GM18499 (cell line): Measurements from ENCODE around the gene RNF44.

Source experiments
- ATAC-seq: cut with Tn5 transposase; IDR thresholded peaks from one replicate; pipeline ENCODE4 v1.9.1; 2021; ENCODE audit warnings: moderate number of reproducible peaks; ENCODE audit not compliant: insufficient read depth, unreplicated experiment

Gene RNF44

DNA sequence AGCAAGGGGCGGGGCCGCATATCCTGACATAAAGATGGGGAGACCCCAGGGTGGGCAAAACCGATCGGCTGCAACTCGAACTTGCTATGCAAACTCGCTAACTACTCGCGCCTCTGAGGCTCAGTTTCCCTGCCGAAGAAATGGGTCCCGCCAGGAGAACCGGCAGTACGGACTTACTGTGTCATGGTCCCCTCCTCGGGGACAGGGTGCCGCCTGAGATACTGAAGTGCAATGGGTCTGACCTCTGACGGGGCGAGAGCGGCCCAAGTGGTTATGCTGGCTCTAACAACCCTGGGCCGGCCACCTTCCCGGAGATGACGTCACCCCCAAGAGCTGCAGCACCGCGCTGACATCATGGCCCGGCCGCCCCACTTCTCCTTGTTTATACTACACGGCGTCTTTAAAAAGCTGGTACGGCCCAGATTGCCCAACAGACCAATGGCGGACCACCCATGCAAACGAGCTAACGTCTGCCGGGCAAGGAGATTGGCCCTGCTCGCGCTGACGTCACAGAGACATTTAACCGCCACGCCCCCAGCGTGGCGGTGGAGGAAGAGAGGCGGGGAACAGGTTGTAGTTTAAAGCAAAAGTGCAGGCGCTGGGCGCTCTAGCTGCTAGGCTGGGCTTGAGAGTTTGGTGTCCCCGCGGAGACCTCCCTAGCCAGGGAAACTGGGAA lies 490 bp upstream of the RNF44 start:
- peak; percentile 49 for ATAC-seq

DNA sequence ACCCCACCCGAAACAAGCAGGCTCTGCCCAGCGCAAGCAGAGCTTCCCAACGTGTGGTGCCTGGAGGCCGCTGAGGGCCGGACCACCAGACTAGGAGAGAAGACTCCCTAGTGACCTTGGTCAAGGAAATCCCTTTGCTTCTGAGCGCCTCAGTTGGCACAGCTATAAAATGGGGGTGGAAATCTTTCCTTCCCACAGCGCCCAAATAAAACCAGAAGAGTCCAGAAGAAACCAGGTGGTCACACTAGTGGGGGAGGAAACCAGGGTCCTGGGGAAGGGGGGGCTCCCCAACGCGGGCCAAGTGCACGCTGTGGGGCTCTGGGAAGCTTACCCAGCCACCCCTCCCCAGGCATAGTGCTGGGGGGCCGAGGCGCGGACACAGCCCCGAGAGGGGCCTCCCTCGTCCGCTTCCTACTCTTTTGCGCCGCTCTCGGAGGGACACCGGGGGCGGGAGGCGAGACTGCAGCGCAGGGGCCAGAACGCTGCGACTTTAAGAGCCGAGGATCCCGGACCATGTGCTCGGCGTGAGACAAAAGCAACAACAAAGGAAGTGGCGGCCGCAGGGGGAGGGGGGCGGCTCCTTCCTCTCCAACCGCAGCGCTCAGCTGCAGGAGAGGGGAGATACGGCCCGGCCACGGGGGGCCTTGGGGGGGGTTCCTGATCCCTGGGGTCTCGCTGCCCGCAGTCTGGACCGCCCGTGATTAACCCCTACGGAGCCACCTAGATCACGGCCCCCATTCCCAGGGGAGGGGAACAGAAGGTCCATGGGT lies 885 bp downstream of the RNF44 start:
- no peak for ATAC-seq

DNA sequence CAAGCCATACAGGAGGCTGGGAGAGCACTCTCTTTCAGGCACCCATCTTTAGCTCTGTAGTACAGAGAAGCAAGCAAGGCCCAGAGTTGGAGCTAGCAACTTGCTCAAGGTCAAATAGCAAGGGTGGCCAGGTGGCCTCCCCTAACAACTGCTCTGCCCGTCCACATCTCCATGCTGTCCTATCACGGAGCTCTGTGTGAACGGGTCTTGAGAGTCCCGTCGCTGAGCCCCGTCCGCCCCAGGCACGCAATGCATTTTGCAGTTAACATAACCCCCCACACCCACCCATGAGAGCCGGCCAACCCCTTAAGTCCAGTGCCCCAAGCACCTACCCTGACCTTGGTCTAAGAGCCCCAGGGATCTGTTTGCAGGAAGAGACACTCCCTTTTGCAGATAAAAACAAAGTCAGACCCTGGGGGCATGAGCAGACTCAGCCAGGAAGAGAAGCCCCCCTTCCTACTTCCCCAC lies 1.5 kb downstream of the RNF44 start:
- no peak for ATAC-seq

DNA sequence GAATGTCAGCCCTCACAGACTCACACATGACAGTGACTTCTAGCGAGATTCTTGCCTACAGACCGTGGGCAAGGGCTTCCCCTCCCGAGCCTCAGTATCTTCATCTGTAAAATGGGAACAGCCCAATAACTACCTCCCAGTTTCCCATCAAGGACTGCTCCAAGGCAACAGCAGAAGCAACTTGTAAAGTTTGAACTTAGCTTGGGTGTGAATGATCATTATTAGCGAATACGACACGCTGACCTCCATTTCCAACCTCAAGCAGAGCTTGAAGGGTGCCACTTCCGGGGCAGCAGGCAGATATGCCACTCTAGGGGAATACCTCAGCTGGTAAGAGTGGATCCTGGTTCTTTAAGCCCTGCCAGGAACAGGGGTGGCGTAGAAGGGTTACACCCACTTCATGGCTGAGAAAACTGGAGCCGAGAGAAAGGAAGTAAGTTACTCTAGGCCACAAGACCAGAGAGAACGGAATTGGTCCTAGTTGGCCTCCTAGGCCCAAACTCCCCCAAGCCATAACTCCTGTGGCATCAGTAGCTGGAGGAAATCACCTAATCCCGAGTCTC lies 2.0 kb downstream of the RNF44 start:
- no peak for ATAC-seq

DNA sequence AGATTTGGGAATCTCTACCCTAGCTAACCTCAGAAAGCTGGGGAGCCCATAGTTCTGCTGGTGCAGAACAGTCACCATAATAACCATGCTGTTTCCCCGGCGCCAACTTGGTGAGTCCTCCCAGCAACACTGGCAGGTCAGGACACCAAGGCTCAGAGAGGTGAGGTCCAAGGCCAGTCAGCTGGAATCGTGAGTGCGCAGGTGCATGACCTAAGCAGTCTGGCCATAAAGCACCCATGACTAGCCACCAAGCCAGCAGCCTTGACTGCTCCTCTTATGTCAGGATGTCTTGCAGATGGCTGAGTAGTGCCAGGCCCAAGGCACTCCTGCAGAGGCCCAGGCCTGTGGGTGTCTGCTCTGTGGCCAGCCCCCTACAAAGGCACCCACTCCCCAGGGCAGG lies 2.6 kb downstream of the RNF44 start:
- ATAC-seq: no peak

DNA sequence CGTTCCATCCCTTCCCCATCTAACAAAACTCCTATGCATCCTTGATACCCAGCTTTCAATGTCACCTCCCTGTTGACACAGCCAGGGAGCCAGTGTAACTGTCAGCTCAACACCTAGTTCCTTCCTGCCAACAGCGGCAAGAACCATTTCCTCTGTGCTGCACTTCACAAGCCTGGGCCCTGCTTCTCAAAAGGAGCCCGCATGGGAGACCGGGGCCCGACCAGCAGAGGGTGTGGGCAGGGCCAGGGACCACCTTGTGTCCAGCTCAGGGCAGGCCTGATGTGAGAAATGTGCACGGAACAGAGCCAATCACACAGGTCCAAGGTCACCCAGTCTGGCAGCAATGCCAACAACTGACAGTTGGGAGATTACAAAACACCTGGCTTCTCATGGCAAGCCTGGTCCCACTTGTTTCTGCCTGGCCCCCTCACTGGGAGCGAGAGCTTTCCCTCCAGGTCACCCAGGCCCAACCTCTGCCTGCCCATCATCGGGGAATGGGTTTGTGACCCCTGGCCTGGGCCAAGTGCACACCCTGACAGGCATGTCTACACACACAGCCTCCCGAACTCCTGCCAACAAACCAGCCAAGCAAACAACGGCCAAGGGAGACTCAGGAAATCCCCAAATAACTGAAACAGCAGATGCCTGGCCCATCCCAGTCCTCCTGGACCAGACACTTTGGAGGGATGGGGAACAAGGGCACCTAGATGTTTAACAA lies 3.1 kb downstream of the RNF44 start:
- no peak for ATAC-seq

DNA sequence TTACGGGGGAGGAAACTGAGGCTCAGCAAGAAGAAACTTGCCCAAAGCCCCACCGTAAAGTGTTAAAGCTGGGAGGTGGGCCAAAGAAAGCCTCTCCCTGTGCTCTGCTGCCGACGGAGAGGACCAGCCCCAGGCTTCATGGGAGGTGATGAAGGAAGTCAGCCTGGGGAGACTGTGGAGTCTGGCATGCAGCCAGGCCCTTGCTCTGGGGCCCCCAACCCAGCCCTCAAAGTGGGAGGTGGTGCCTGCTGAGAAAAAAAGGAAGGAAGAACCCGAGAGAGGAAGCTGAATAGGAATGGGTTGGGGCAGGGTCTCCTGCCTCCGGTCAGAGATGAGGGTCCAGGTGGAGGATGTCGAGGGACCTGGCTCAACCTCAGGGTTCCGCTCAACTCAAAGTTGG lies 3.8 kb downstream of the RNF44 start:
- no peak for ATAC-seq

DNA sequence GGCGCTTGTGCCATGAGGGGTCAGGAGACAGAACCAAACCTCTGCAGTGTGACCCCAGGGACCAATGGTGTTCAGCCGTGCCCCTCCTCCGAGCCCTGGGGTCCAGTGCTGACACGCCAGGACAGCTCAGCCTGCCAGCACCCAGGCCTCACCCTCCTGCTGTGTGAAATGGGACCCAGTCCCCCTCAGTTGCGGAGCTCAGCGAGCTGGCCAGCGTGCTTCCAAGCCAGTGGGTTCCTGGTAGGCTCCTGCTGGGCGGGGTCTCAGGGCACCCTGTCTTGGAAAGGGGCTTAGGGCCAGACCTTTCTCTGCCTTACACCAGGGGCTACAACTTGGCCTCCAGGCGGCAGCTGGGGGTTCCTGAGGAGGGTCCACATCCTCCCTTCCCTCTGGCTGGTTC lies 4.4 kb downstream of the RNF44 start:
- no peak for ATAC-seq

DNA sequence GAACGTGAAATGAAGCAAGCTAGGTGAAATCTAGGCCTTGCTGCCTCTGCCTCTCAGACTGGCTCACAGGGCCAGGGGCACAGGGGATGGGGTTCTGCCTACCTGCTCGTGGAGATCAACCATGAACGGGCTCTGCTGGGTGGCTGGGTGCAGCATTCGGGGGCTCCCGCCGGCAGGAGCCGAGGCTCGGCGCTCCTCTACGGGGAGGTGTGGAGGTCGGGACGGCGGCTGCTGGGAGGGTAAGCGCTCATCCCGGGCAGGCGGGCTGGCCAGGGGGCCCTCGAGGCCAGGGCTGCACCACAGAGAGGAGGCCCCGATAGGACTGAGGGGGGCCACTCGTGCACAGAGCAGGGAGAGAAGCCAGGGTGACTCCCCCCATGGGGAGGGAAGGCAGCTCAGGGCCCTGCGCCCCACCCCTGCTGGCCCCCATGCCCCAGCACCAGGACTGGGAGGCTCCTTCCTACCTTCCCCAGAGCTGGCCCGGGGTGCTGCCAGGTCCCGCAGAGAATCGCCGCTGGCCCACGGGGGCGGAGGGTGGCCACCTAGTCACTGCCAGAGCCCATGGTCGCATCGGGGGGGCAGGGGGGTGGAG lies 5.2 kb downstream of the RNF44 start:
- no peak for ATAC-seq

DNA sequence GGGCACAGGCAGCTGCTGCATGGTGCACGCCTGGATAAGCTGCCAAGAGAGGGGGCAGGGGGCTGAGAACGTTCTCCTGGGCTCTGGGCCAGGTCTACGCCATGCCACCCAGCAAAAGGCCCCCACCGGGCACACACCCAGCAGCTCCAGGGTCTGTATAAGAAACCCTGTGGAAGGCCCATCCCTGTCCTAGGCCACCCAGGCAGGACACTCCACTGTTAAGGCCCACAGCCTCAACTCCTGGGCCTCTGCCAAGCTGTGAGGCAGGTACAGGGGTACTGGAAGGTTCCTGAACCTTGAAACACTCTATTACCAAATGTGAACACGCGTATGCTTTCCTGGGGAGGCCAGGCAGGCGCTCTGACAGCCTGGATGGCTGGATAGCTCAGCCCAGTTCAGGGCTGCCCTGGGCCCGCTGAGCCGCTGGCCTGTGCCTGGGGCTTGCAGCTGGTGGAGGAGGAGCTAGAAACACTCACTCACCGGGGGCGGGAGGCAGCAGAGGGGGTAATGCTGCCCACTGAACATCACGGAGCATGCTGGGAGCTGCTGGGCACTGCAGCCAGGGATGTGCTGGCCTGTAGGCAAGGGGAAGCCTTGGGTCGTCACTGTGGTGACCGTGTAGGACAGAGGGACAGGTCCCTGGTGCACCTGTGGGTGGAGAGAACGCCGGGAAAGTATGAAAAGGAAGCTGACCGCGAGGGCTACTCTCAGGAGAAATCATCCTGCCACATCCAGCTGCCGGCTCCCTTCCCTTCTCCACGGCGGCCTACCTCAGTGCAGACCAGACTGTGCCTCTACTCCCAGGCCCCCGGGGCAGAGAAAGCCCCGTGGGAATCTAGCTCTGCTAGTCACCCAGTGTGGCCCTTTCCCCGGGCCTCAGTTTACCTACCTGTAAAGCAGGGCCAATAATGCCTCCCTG lies 6.0 kb downstream of the RNF44 start:
- ATAC-seq: no peak

DNA sequence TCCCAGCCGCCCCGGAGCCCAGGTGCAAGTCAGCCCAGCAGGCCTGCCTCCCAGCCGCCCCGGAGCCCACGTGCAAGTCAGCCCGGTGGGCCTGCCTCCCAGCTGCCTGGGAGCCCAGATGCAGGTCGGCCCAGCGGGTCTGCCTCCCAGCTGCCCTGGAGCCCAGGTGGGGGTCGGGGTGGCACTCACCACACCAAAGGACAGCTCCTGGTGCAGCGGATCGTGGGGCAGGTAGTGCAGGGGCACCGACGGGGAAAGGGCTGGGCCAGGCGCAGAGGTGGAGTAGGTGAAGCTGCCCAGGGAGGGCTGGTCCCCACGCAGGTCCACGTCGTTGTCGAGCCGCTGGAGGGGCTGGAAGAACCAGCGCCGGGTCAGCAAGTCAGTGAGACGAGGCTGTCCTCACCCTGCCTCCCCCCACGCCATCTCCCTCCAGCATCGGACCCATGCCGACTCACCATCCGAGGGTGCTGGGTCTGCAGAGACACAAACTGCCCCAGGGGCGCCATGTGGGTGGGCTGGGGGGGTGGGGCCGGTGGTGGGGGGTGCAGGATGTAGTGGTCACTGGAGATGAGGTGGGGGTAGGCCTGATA lies 6.7 kb downstream of the RNF44 start:
- ATAC-seq: no peak

DNA sequence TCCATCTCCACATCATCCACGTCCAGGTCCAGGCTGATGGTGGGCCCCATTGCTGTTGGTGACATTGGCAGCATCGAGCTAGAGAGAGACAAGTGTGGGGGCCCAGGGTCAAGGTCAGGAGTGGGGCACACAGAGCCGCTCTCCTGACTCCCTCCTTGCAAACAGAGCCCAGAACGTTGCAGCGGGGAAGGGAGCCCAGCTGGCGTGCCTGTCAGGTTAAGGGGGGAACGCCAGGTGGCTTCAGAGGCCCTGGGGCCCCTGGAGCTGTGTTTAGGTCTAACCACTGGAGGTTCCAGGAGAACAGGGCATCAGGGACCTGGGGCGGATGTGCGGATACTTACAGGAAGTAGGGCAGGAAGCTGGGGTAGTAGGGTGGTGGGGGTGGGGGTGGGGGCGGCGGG lies 7.5 kb downstream of the RNF44 start:
- ATAC-seq: no peak

DNA sequence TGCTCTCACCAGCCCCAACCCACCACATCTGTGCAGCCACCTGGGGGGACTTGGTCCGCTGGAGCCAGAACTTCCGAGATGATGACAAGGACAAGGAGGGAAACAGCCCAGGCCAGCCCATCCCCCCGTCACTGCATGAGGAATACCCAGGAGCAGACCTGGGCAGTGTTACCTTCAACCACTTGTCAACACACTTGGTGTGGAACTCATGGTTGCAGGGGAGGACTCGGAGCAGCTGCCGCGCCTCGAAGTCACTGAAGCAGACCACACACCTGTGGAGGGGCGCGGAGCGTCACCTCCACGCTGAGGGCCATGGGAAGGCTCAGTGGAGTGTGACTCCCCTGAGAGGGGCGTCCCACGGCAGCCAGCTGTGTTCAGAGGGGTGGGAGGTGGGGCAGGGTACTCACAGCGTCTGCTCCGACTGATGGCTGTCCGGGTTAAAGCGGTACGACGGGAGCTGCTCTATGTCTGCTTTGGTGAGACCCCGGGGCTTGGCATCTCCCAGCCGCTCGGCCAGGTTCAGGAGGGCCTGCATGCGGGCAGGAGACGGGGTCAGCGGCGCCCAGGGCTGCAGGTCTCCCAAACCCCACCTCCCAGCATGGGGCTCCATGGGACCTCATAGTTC lies 8.0 kb downstream of the RNF44 start:
- ATAC-seq: no peak

DNA sequence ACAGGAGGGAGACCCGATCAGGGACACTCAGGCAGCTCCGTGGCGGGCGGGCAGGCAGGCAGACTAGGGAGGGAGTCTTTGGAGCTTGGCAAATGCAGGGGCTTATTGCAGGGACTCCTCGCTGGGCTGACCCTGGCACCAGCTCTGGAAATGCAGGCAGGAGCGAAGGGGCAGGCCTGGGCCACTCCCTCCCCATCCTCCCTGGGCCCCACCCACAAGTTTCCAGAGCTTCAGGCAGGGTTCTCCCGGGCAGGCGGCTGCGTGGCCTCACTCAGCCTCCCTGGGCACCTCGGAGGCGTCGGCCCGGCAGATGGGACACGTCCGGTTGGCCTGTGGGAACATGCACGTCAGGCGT lies 8.5 kb downstream of the RNF44 start:
- ATAC-seq: no peak

DNA sequence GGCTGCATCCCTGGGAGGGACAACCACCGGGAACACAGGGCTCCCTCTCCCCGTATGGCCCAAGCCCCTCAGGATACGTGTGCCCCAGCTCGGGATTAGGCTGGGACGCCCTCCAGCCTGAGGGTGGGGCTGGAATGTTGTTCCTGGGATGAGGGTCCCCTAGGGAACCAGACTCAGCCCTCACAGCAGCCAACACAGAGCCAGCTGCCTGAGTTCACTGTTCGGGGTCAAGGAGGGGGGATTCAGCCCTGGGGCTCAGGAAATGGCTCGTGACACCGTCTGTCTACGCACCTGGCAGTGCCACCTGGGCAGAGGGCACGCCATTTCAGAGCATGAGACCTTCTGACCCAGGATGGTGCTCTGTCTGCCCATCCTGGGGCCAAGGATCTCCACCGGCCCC lies 8.9 kb downstream of the RNF44 start:
- no peak for ATAC-seq

DNA sequence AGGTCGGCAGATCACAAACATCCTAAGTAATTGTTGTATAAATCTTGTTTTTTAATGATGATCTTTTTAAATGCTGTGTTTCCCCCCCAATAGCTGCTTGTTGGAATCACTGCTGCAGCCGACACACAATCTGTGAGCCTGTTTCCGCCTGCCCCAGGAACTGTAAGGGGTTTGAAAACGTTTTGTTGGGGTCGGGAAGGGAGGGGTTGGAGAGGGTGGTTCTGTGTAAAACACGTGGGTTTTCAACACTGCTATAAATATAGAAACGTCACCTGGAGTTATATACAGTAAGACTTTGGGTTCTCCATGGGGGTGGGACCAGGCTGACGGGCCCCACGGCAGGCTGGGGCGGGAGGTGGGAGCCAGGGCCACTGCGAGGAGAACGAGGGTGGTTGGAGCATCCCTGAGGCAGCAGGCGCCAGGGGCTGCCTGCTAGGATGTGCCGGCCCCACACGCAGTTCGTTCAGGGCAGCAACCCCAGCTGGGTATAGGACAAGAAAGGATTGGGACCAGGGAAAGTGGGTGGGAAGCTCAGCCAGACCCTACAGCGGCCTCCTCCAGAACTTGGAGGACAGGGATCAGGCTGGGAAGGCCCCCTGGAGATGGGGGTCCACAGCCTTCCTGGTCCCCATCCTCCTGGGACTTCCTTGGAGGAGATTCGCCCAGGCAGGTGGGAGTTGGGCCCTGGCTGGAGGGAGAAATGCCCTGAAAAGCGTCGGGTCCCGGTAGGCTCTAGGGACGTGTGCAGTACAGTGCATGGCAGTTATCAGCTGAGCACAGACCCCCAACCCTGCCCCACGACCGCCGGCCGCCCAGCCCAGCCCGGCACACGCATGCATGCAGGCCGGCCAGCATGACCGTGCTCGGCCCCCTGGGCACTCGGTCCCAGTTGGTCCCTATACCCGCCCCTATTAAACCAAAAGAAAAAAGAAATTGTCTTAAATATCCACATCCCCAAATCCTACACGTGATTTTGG lies 9.7 kb downstream of the RNF44 start:
- ATAC-seq: no peak

DNA sequence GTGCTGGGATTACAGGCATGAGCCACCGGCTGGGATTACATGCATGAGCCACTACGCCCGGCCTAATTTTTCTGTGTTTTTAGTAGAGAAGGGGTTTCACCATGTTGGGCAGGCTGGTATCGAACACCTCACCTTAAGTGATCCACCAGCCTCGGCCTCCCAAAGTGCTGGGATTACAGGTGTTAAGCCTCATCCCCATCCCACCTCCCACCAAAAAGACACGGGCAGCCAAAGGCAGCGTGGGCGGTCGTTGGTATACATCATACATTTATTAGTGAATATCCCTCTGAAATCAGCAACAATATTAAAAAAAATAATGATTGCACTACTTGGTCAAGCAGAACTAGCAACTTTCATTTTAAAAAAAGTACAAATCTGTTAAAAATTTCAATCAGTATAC lies 10.7 kb downstream of the RNF44 start:
- ATAC-seq: no peak

DNA sequence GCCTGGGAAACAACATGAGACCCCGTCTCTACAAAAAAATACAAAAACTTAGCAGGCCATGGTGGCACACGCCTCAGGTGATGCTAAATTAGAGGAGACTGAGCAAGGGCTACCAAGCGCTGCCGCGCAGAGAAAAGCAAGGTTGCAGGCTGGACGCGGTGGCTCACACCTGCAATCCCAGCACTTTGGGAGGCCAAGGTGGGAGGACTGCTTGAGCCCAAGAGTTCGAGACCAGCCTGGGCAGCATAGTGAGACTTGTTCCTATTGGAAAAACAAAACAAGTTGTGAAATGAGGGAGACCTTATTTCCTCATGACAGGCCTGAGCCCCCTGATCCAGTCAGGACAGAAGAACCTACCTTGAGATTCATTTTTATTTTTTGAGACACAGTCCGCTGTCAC lies 11.5 kb downstream of the RNF44 start:
- ATAC-seq: no peak
